Activated CD4-positive, alpha-beta T cell treated with anti-CD3 and anti-CD28 coated beads, Interleukin-2, amount 50 U/mL, for 4 hours (primary cell): Measurements from ENCODE around the gene LGALS1.

Source experiments
- DNase-seq, 2 experiments: peaks; one replicate each; pipeline ENCODE4 v3.0.0-alpha.2; 2020

The LGALS1 gene

GRCh38 chr22:37728620-37729019, 53.2 kb downstream of the LGALS1 start:
- DNase-seq = no peak
